ENCODE results near the gene UMPS.

Gene UMPS

GRCh38 chr3:124745756-124746155 is 15.5 kb downstream of the UMPS start:
- TF ChIP-seq FOXM1 (IDR thresholded peaks at IDR 0.05; ENCODE audit: borderline replicate concordance, low read depth) = no peak
- TF ChIP-seq EP300 (IDR thresholded peaks at IDR 0.05; ENCODE audit: borderline replicate concordance) = no peak
- TF ChIP-seq TEAD4 (IDR thresholded peaks at IDR 0.05) = no peak
- TF ChIP-seq ZBTB7A (IDR thresholded peaks at IDR 0.05; ENCODE audit: low read depth) = no peak
- no peak for TF ChIP-seq EGR1 (IDR thresholded peaks at IDR 0.05)
- TF ChIP-seq CEBPB (IDR thresholded peaks at IDR 0.05) = no peak
- TF ChIP-seq NFIC (IDR thresholded peaks at IDR 0.05) = no peak
- no peak for TF ChIP-seq REST (IDR thresholded peaks at IDR 0.05; ENCODE audit: low read depth)
- no peak for TF ChIP-seq MAX (IDR thresholded peaks at IDR 0.05)

- TF ChIP-seq REST (IDR thresholded peaks at IDR 0.05; ENCODE audit: low read depth) = no peak
- no peak for TF ChIP-seq FOXM1 (IDR thresholded peaks at IDR 0.05; ENCODE audit: borderline replicate concordance, low read depth)
- TF ChIP-seq EGR1 (IDR thresholded peaks at IDR 0.05) = no peak
- TF ChIP-seq TCF12 (IDR thresholded peaks at IDR 0.05; ENCODE audit: low read depth) = no peak
- no peak for TF ChIP-seq EP300 (IDR thresholded peaks at IDR 0.05; ENCODE audit: borderline replicate concordance)
- no peak for TF ChIP-seq CEBPB (IDR thresholded peaks at IDR 0.05)
- TF ChIP-seq ZBTB7A (IDR thresholded peaks at IDR 0.05; ENCODE audit: low read depth) = no peak
- no peak for TF ChIP-seq RAD21 (IDR thresholded peaks at IDR 0.05; ENCODE audit: low read depth)
- no peak for TF ChIP-seq MAX (IDR thresholded peaks at IDR 0.05)
- no peak for TF ChIP-seq NFIC (IDR thresholded peaks at IDR 0.05)
- no peak for TF ChIP-seq YY1 (IDR thresholded peaks at IDR 0.05; ENCODE audit: low read depth)
- TF ChIP-seq USF1 (IDR thresholded peaks at IDR 0.05) = no peak
- no peak for TF ChIP-seq TEAD4 (IDR thresholded peaks at IDR 0.05)
- TF ChIP-seq CREB1 (IDR thresholded peaks at IDR 0.05; ENCODE audit: low read depth) = no peak
Measured at GRCh38 chr3:124747111-124747981, 17.1 kb downstream of the UMPS start.

- no peak for TF ChIP-seq REST (IDR thresholded peaks at IDR 0.05; ENCODE audit: low read depth)
- TF ChIP-seq EGR1 (IDR thresholded peaks at IDR 0.05) = no peak
- TF ChIP-seq TCF12 (IDR thresholded peaks at IDR 0.05; ENCODE audit: low read depth) = no peak
- TF ChIP-seq MAX (IDR thresholded peaks at IDR 0.05) = no peak
- TF ChIP-seq EP300 (IDR thresholded peaks at IDR 0.05; ENCODE audit: borderline replicate concordance) = no peak
- TF ChIP-seq FOXM1 (IDR thresholded peaks at IDR 0.05; ENCODE audit: borderline replicate concordance, low read depth) = no peak
- TF ChIP-seq TAF1 (IDR thresholded peaks at IDR 0.05; ENCODE audit: low read depth) = no peak
- no peak for TF ChIP-seq NFIC (IDR thresholded peaks at IDR 0.05)
- TF ChIP-seq CEBPB (IDR thresholded peaks at IDR 0.05) = no peak
- TF ChIP-seq USF1 (IDR thresholded peaks at IDR 0.05) = no peak
- no peak for TF ChIP-seq ZBTB7A (IDR thresholded peaks at IDR 0.05; ENCODE audit: low read depth)
- no peak for TF ChIP-seq CREB1 (IDR thresholded peaks at IDR 0.05; ENCODE audit: low read depth)
- no peak for TF ChIP-seq YY1 (IDR thresholded peaks at IDR 0.05; ENCODE audit: low read depth)
- no peak for TF ChIP-seq RAD21 (IDR thresholded peaks at IDR 0.05; ENCODE audit: low read depth)
- no peak for TF ChIP-seq TEAD4 (IDR thresholded peaks at IDR 0.05)
Measured at GRCh38 chr3:124748560-124749198, 18.4 kb downstream of the UMPS start.
